GM12864 (cell line): ENCODE measurements around the gene ZBTB1.
"Not testable (repeated sequence)": the region's sequence is repeated elsewhere in the genome, so short reads cannot be mapped to it uniquely, and the experiment has no call there.

Experiments used
- DNase-seq: peaks from one replicate; pipeline ENCODE4 v3.0.0-alpha.2; 2011; ENCODE audit warnings: low read depth
- H3K4me3 ChIP-seq: 2 replicates; pipeline ENCODE4 v1.5.1; 2011; ENCODE audit warnings: mild to moderate bottlenecking, low read depth, low read length, control low read depth
- CTCF ChIP-seq: IDR thresholded peaks from 2 replicates; pipeline ENCODE4 v1.5.1; 2011; ENCODE audit warnings: low read depth, mild to moderate bottlenecking, moderate library complexity, low read length, control low read depth, inconsistent platforms; ENCODE audit errors: missing control alignments

Gene ZBTB1

GRCh38 chr14:64554556-64554955 is 50.0 kb downstream of the ZBTB1 start:
- DNase-seq: no peak
- no peak for TF ChIP-seq CTCF
- H3K4me3 ChIP-seq: no peak overlapping the region

DNA sequence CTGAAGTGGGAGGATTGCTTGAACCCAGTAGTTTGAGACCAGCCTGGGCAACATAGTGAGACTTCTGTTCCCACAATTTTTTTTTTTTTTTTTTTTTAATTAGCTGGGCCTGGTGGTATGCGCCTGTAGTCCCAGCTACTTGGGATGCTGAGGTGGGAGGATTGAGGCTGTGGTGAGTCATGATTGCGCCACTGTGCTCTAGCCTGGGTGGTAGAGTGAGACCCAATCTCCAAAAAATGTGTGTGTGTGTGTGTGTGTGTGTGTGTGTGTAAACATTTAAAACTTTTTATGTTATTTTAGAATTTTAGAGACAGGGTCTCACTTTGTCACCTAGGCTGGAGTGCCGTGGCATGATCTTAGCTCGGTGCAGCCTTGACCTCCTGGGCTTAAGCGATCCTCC is 52.0 kb downstream of the ZBTB1 start:
- TF ChIP-seq CTCF: no peak
- DNase-seq: no peak

GRCh38 chr14:64558216-64558615 is 53.6 kb downstream of the ZBTB1 start:
- not testable (repeated sequence) for H3K4me3 ChIP-seq, DNase-seq

More for the DNA sequence above, 52.0 kb downstream of the ZBTB1 start:
- no peak overlapping the region for H3K4me3 ChIP-seq

DNA sequence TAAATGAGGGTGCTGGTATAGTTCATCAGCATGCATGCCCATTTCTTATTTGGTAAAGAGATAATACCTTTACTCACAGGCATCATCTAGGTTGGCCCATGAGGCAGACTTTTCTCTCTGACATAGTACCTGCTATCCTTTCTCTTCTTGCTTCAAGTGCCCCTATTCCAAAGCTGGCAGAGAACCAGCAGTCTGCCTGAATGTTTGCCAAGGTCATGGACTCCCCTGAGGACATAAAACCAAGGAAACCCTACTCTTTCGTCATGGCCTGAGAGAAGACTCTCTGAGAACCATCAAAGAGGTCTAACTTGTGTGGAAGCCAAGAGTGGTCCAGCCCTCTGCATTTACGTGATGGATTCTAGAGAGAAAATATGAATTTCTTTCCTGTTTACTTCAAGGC is 57.1 kb downstream of the ZBTB1 start:
- H3K4me3 ChIP-seq: no peak overlapping the region
- no peak for DNase-seq
- TF ChIP-seq CTCF: no peak

- no peak for DNase-seq
- H3K4me3 ChIP-seq: no peak overlapping the region
- no peak for TF ChIP-seq CTCF
These were observed 57.9 kb downstream of the ZBTB1 start for GRCh38 chr14:64562436-64562835.

DNA sequence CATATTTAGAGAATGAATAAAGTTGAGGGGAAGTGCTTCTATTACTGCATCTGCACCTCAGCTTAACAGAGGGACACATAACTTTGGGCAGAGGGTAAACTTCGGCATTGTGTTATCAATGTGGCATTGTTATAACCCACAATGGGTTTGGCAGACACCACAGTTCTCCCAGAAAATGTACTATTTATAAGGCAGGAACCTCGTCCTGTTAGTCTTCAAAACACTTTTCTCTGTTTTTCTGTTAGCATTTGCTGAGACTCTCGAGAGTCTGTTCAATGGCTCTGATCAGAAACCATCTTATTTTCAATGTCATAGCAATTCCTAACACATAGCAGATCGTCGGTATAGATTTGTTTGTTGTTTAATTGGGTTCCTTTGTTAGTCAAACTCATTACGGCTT is 59.1 kb downstream of the ZBTB1 start:
- no peak overlapping the region for H3K4me3 ChIP-seq
- no peak for DNase-seq
- TF ChIP-seq CTCF: no peak

- no peak overlapping the region for H3K4me3 ChIP-seq
- no peak for TF ChIP-seq CTCF
- no peak for DNase-seq
These were observed 62.1 kb downstream of the ZBTB1 start for GRCh38 chr14:64566651-64567122.
